ENCODE data around the gene GPR141. TPM values are rescaled to one million over a fixed set of nuclear protein-coding genes. Genes with fewer than 3 reads are reported as not detected.

GPR141 gene
- total and polyA plus RNA-seq, 2 donors (not counting 3 experiments of a cell fraction or from before 2014, with no cell fraction given): not detected

DNA sequence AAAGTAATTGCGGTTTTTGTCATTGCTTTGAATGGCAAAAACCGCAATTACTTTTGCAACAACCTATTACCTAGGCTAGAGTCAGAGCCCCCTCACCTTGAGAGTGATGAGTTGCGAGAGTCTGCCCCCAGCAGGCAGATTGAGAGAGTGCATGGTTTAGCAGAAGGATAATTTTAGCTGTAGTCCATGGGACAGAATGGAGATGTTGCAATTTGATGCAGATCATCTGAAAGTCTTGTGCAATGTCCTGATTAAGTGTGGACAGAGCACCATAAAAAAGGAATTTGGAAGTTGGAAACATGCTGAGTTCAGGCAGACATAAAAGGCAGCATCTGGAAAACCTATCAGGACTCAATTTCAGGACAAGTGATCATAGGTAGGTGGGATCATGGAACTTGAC, 48.7 kb downstream of the GPR141 start:
- dilution Hi-C loops (cut with MboI; ENCODE audit: extremely low pct_ligation_motif_present, low sequenced_read_pairs) (no loop called here), intact Hi-C loops (cut with micrococcal nuclease) (loop anchor here (2.0 to 10.0 kb wide), 2 partner anchors 447 to 497 kb away; no protein-coding TSS in a partner anchor)
- Histone ChIP-seq H3K27ac (ENCODE audit: insufficient read depth, low read depth, low read length) (no peak overlapping the region), H3K9ac (replicated peaks; ENCODE audit: extremely low read depth, insufficient read depth, low read length) (no peak overlapping the region), H3K27me3 (ENCODE audit: control insufficient read depth in 2 of 2, insufficient read depth in 2 of 2, low read length in 2 of 2) (peaks cover 2 to 3% of the 10 kb centered on the region in 2 experiments), H3K9me1 (replicated peaks; ENCODE audit: control insufficient read depth, extremely low read depth, insufficient read depth, low read length) (no peaks in the 10 kb centered on the region), H4K20me1 (replicated peaks; ENCODE audit: control insufficient read depth, extremely low read depth, insufficient read depth, low read length) (no peaks in the 10 kb centered on the region), H3K9me3 (replicated peaks; ENCODE audit: control insufficient read depth, insufficient read depth, low read length) (no peaks in the 10 kb centered on the region), H3K79me2 (ENCODE audit: control insufficient read depth, insufficient read depth, low read length) (no peaks in the 10 kb centered on the region), H3K4me1 (ENCODE audit: control insufficient read depth, extremely low read depth, insufficient read depth, low read length) (no peaks in the 10 kb centered on the region), H3K4me2 (ENCODE audit: insufficient read depth, low read length) (no peak overlapping the region), H3K36me3 (ENCODE audit: control insufficient read depth in 2 of 2, extremely low read depth in 1 of 2, insufficient read depth in 2 of 2, low read length in 2 of 2) (no peaks in the 10 kb centered on the region), H3K4me3 (replicated peaks in 1 of 3; ENCODE audit: insufficient read depth in 1 of 3, low read depth in 1 of 3, low read length in 3 of 3) (no peak overlapping the region), H2AFZ (ENCODE audit: low read depth, low read length) (no peak overlapping the region)
- no TSS peak for BruUV-seq (replicated peaks)
- peak; percentile 25 for DNase-seq (ENCODE audit: low read depth, low spot score)
- no peak for TF ChIP-seq POLR2A (IDR thresholded peaks at IDR 0.05; ENCODE audit: low read depth, low read length)
- peak; percentile 28 to 58 for TF ChIP-seq CTCF (IDR thresholded peaks at IDR 0.05; ENCODE audit: extremely low read depth in 1 of 2, insufficient read depth in 1 of 2, low read depth in 1 of 2, low read length in 2 of 2)
- no peak for FAIRE-seq
- ChIA-PET POLR2A (no interaction called here), CTCF (interaction anchor here (0.6 to 1.6 kb wide), 13 partner anchors 12 to 533 kb away, joined by 3 to 8 read pairs (median 3); no protein-coding TSS in a partner anchor)

DNA sequence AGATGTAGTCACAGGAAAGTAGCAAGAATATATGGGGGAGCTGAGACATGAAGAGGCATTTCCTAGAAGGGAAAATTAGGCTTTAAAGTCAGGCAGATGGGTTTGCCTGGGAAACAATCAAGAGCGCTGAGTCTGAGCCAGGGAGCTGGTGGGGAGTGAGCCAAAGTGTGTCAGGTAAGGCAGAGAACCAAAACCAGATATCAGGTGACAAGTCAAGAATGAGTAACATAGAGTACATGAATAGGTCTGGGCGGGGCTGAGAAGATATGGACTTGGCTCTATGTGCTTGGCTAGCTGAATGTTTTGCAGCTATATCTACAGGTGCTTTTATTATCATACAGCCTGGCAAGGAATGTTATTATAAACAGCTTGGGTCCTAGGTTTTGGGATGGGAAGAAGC, 49.3 kb downstream of the GPR141 start:
- no TSS peak for BruUV-seq (replicated peaks)
- Histone ChIP-seq H3K4me1 (ENCODE audit: control insufficient read depth, extremely low read depth, insufficient read depth, low read length) (no peaks in the 10 kb centered on the region), H3K27me3 (ENCODE audit: control insufficient read depth in 2 of 2, insufficient read depth in 2 of 2, low read length in 2 of 2) (peaks cover 2 to 3% of the 10 kb centered on the region in 2 experiments), H3K79me2 (ENCODE audit: control insufficient read depth, insufficient read depth, low read length) (no peaks in the 10 kb centered on the region), H3K4me2 (ENCODE audit: insufficient read depth, low read length) (no peak overlapping the region), H4K20me1 (replicated peaks; ENCODE audit: control insufficient read depth, extremely low read depth, insufficient read depth, low read length) (no peaks in the 10 kb centered on the region), H2AFZ (ENCODE audit: low read depth, low read length) (no peak overlapping the region), H3K9me1 (replicated peaks; ENCODE audit: control insufficient read depth, extremely low read depth, insufficient read depth, low read length) (no peaks in the 10 kb centered on the region), H3K27ac (ENCODE audit: insufficient read depth, low read depth, low read length) (no peak overlapping the region), H3K36me3 (ENCODE audit: control insufficient read depth in 2 of 2, extremely low read depth in 1 of 2, insufficient read depth in 2 of 2, low read length in 2 of 2) (no peaks in the 10 kb centered on the region), H3K9ac (replicated peaks; ENCODE audit: extremely low read depth, insufficient read depth, low read length) (no peak overlapping the region), H3K9me3 (replicated peaks; ENCODE audit: control insufficient read depth, insufficient read depth, low read length) (no peaks in the 10 kb centered on the region), H3K4me3 (replicated peaks in 1 of 3; ENCODE audit: insufficient read depth in 1 of 3, low read depth in 1 of 3, low read length in 3 of 3) (no peak overlapping the region)
- ChIA-PET CTCF (interaction anchor here (0.6 to 1.6 kb wide), 11 partner anchors 11 to 534 kb away, joined by 3 to 8 read pairs (median 3); no protein-coding TSS in a partner anchor), POLR2A (no interaction called here)
- TF ChIP-seq JUN (IDR thresholded peaks at IDR 0.05; ENCODE audit: borderline replicate concordance, insufficient read depth, insufficient read length, low read depth) (no peak), EZH2 (IDR thresholded peaks at IDR 0.05; ENCODE audit: borderline replicate concordance, low read depth, low read length, severe bottlenecking) (no peak), FOS (IDR thresholded peaks at IDR 0.05; ENCODE audit: borderline replicate concordance, insufficient read depth, low read length) (no peak), POLR2A (IDR thresholded peaks at IDR 0.05; ENCODE audit: low read depth, low read length) (no peak), MYC (IDR thresholded peaks at IDR 0.05; ENCODE audit: low read depth, low read length) (no peak), CTCF (IDR thresholded peaks at IDR 0.05; ENCODE audit: extremely low read depth in 1 of 2, insufficient read depth in 1 of 2, low read depth in 1 of 2, low read length in 2 of 2) (no peak), GATA2 (IDR thresholded peaks at IDR 0.05; ENCODE audit: insufficient read depth, insufficient read length, low read depth, low read length) (no peak), POLR2AphosphoS5 (IDR thresholded peaks at IDR 0.05; ENCODE audit: insufficient read depth, low read depth, low read length) (no peak)
- TF ChIP-seq, protein P1, sequence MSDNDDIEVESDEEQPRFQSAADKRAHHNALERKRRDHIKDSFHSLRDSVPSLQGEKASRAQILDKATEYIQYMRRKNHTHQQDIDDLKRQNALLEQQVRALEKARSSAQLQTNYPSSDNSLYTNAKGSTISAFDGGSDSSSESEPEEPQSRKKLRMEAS (IDR thresholded peaks at IDR 0.05; ENCODE audit: insufficient read depth, insufficient read length): no peak
- FAIRE-seq (no peak), DNase-seq (ENCODE audit: low read depth, low spot score) (no peak)
- dilution Hi-C loops (cut with MboI; ENCODE audit: extremely low pct_ligation_motif_present, low sequenced_read_pairs): no loop called here
- intact Hi-C loops (cut with micrococcal nuclease): loop anchor here (2.0 to 10.0 kb wide), 2 partner anchors 448 to 498 kb away; no protein-coding TSS in a partner anchor
